Bronchial epithelial cell (primary cell): Measurements from ENCODE around the gene ZNF805. TPM values are rescaled to one million over a fixed set of nuclear protein-coding genes. Genes with fewer than 3 reads are reported as not detected.

ENCODE experiments used
- DNase-seq: peaks from one replicate; pipeline ENCODE4 v3.0.0-alpha.2; 2010; ENCODE audit warnings: low read depth
- FAIRE-seq: peaks from 2 replicates; lab custom pipeline; 2011; peaks lifted over from hg19 to GRCh38; lab: Jason Lieb, UNC
- H3K27me3 ChIP-seq: 2 replicates; pipeline ENCODE4 v1.5.1; 2011; ENCODE audit warnings: low read length; ENCODE audit not compliant: control insufficient read depth, insufficient read depth
- H3K36me3 ChIP-seq: 2 replicates; pipeline ENCODE4 v1.5.1; 2011; ENCODE audit warnings: low read length; ENCODE audit not compliant: control insufficient read depth, insufficient read depth
- H3K4me3 ChIP-seq: 2 replicates; pipeline ENCODE4 v1.5.1; 2011; ENCODE audit warnings: mild to moderate bottlenecking, low read depth, low read length, control low read depth
- CTCF ChIP-seq: IDR thresholded peaks from 2 replicates; pipeline ENCODE4 v1.5.1; 2011; ENCODE audit warnings: mild to moderate bottlenecking, moderate library complexity, low read length, control low read depth, inconsistent platforms; ENCODE audit not compliant: insufficient read depth, severe bottlenecking
- total RNA-seq: library from RNA; depleted of rRNA; stranded (reverse); fragments of >200 nt; gene quantifications from 2 replicates; pipeline ENCODE4 v1.2.1, GENCODE V29; 2014

Gene ZNF805
- total RNA-seq, 1 donor from 2014 or later: 27.9 TPM

DNA sequence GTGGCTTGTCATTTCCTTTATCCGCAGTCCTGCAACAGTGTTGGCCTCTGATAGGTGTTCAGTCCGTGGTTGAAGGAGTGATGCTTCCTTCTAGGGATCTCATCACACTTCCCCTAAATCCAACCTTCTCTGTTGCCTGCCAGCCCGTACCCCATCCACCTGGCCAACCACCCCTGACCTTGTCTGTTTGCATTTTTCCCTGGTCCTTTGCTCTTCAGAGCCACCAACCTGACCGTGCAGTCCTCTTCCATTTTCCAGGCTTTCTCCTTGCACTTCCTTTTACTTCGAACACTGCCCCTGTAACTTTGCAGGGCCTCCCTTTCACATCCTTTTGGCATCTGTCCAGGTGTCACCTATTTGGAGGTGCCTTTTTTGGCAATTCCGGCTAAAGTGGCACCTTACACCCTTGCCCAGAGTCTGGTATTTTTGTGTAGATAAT, 40.5 kb downstream of the ZNF805 start:
- TF ChIP-seq CTCF: no peak
- H3K27me3 ChIP-seq: no peaks in the 10 kb centered on the region
- peak overlapping the region; percentile 75 for H3K4me3 ChIP-seq
- peaks cover 12% of the 10 kb centered on the region for H3K36me3 ChIP-seq
- DNase-seq (no peak), FAIRE-seq (no peak)

DNA sequence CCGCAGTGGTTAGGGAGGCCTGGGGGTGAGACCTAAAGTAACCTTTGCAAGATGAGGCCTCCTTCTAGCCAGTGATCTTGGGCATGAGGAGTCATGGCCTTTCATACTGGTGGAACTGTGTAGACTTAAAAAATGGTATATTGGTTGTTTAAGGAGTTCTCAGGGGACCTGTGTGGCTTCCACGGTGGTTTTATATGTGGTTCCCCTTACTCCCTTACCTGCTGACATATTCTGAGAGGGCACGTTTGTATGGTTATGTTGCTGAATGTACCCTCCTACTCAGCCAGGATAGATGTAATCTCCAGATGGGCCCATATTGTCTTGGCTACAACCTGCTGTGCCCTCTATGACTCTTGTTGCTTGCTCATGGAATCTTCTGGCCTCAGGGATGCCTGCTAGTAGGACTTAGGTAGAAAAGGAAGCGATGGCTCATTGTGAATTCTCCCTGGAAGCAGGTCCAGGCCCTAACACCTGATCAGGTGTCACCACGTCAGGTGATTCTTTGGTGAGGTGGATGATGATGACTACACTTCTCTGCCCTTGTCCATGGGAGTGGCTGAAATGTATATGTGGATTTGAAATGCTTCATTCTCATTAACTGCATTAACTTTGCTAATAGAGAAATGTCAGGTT, 41.7 kb downstream of the ZNF805 start:
- Histone ChIP-seq H3K36me3 (peaks cover 14% of the 10 kb centered on the region), H3K27me3 (no peaks in the 10 kb centered on the region), H3K4me3 (no peak overlapping the region)
- DNase-seq (peak; percentile 92), FAIRE-seq (no peak)
- no peak for TF ChIP-seq CTCF

DNA sequence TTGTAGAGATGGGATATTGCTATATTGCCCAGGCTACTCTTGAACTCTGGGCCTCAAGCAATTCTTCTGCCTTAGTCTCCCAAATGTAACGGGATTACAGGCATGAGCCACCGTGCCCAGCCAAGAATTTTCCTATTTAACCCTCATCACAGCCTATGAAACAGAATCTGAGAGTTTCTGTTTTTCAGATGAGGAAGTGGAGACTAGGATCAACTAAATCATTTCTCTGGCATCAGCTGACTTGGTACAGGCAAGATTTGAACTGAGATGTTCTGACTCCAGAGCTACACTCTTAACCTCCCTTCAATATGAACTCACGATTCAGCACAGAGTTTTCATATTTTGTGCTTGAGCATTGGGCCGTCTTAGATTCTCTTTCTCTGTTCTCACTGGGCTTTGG, 47.9 kb downstream of the ZNF805 start:
- no peak for TF ChIP-seq CTCF

GRCh38 chr19:57290970-57291369, 50.5 kb downstream of the ZNF805 start:
- H3K4me3 ChIP-seq: no peak overlapping the region
- H3K36me3 ChIP-seq: peaks cover 30% of the 10 kb centered on the region
- DNase-seq: no peak
- no peaks in the 10 kb centered on the region for H3K27me3 ChIP-seq
- no peak for FAIRE-seq
- no peak for TF ChIP-seq CTCF

More for the DNA sequence above, 47.9 kb downstream of the ZNF805 start:
- H3K27me3 ChIP-seq: no peaks in the 10 kb centered on the region
- H3K4me3 ChIP-seq: no peak overlapping the region
- DNase-seq (no peak), FAIRE-seq (no peak)
- H3K36me3 ChIP-seq: peaks cover 38% of the 10 kb centered on the region

DNA sequence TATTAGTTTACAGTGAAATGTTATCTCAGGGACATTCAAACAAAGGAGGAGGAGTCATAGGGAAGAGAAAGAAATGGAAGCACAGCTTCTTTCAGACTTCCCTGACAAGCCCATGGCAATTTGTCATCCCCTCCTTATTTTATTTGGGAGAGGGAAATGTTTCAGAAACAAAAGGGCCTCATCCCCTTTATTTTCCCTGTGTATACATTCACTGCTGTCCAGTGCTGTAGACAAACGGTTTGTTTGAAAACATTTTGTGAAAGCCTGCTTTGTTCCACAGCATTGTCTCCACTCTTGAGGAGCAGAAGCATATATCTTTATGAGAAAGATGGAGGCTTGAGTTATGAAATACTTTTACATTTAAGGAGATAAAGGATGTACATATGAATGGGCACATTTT, 52.1 kb downstream of the ZNF805 start:
- DNase-seq: no peak
- no peak for TF ChIP-seq CTCF
- no peak for FAIRE-seq
- peaks cover 28% of the 10 kb centered on the region for H3K36me3 ChIP-seq
- H3K27me3 ChIP-seq: no peaks in the 10 kb centered on the region
- H3K4me3 ChIP-seq: no peak overlapping the region

GRCh38 chr19:57293719-57294118, 53.3 kb downstream of the ZNF805 start:
- FAIRE-seq (no peak), DNase-seq (no peak)
- no peak for TF ChIP-seq CTCF
- H3K4me3 ChIP-seq: no peak overlapping the region
- H3K36me3 ChIP-seq: peaks cover 25% of the 10 kb centered on the region
- no peaks in the 10 kb centered on the region for H3K27me3 ChIP-seq
